ENCODE measurements around the gene RESP18. TPM values are rescaled to one million over a fixed set of nuclear protein-coding genes. Genes with fewer than 3 reads are reported as not detected.

Gene RESP18
- total RNA-seq, 1 donor from 2014 or later = not detected

GRCh38 chr2:219344751-219345430 lies 12.3 kb upstream of the RESP18 start:
- H3K4me1 Mint-ChIP-seq = no peaks in the 10 kb centered on the region
- H3K9me3 Mint-ChIP-seq = no peaks in the 10 kb centered on the region
- DNase-seq (ENCODE audit: low spot score in 2 of 2, unreplicated experiment in 2 of 2) = no peak
- TF ChIP-seq CTCF (IDR thresholded peaks at IDR 0.05; ENCODE audit: unreplicated experiment) = no peak
- H3K4me3 Mint-ChIP-seq = no peak overlapping the region
- H3K27ac Mint-ChIP-seq = no peak overlapping the region
- H3K27me3 Mint-ChIP-seq (ENCODE audit: low read depth) = peaks cover 82% of the 10 kb centered on the region
- no peaks in the 10 kb centered on the region for H3K36me3 Mint-ChIP-seq

- no peak for DNase-seq (ENCODE audit: low spot score in 2 of 2, unreplicated experiment in 2 of 2)
- no peak overlapping the region for H3K27ac Mint-ChIP-seq
- H3K36me3 Mint-ChIP-seq = no peaks in the 10 kb centered on the region
- TF ChIP-seq CTCF (IDR thresholded peaks at IDR 0.05; ENCODE audit: unreplicated experiment) = no peak
- H3K27me3 Mint-ChIP-seq (ENCODE audit: low read depth) = peaks cover 93% of the 10 kb centered on the region
- no peaks in the 10 kb centered on the region for H3K4me1 Mint-ChIP-seq
- H3K4me3 Mint-ChIP-seq = no peak overlapping the region
- peaks cover 5% of the 10 kb centered on the region for H3K9me3 Mint-ChIP-seq
Observed at GRCh38 chr2:219335373-219335786, 2.8 kb upstream of the RESP18 start.

GRCh38 chr2:219334076-219334475 lies 1.5 kb upstream of the RESP18 start:
- Mint-ChIP-seq H3K27me3 (ENCODE audit: low read depth) (peaks cover 93% of the 10 kb centered on the region), H3K4me1 (no peaks in the 10 kb centered on the region), H3K4me3 (no peak overlapping the region), H3K27ac (no peak overlapping the region), H3K9me3 (peaks cover 5% of the 10 kb centered on the region), H3K36me3 (no peaks in the 10 kb centered on the region)
- no peak for TF ChIP-seq CTCF (IDR thresholded peaks at IDR 0.05; ENCODE audit: unreplicated experiment)
- no peak for DNase-seq (ENCODE audit: low spot score in 2 of 2, unreplicated experiment in 2 of 2)

GRCh38 chr2:219331560-219332213 lies 857 bp downstream of the RESP18 start:
- H3K27ac Mint-ChIP-seq = no peak overlapping the region
- H3K4me1 Mint-ChIP-seq = no peaks in the 10 kb centered on the region
- peaks cover 99% of the 10 kb centered on the region for H3K27me3 Mint-ChIP-seq (ENCODE audit: low read depth)
- TF ChIP-seq CTCF (IDR thresholded peaks at IDR 0.05; ENCODE audit: unreplicated experiment) = no peak
- no peaks in the 10 kb centered on the region for H3K36me3 Mint-ChIP-seq
- no peak overlapping the region for H3K4me3 Mint-ChIP-seq
- peaks cover 5% of the 10 kb centered on the region for H3K9me3 Mint-ChIP-seq
- peak; percentile 69 to 85 for DNase-seq (ENCODE audit: low spot score in 2 of 2, unreplicated experiment in 2 of 2)

- Mint-ChIP-seq H3K36me3 (no peaks in the 10 kb centered on the region), H3K9me3 (no peaks in the 10 kb centered on the region), H3K27ac (no peak overlapping the region), H3K27me3 (ENCODE audit: low read depth) (peaks cover 97% of the 10 kb centered on the region), H3K4me3 (no peak overlapping the region), H3K4me1 (no peaks in the 10 kb centered on the region)
- no peak for TF ChIP-seq CTCF (IDR thresholded peaks at IDR 0.05; ENCODE audit: unreplicated experiment)
- no peak for DNase-seq (ENCODE audit: low spot score in 2 of 2, unreplicated experiment in 2 of 2)
Observed at GRCh38 chr2:219327719-219328118, 4.8 kb downstream of the RESP18 start.
